HEK293T (cell line): ENCODE measurements around the gene PLXDC1.

Experiments used
- BHLHE40 ChIP-seq: fragments of 450-650 bp; IDR thresholded peaks from 2 replicates; pipeline ENCODE4 v1.6.1; 2016; ENCODE audit warnings: mild to moderate bottlenecking, moderate library complexity, borderline replicate concordance
- FOXM1 ChIP-seq: fragments of 450-650 bp; IDR thresholded peaks from 2 replicates; pipeline ENCODE4 v1.6.1; 2017; ENCODE audit warnings: mild to moderate bottlenecking, borderline replicate concordance
- LEF1 ChIP-seq: fragments of 450-650 bp; IDR thresholded peaks from 2 replicates; pipeline ENCODE4 v1.6.1; 2017; ENCODE audit warnings: mild to moderate bottlenecking, borderline replicate concordance
- SP1 ChIP-seq: fragments of 450-650 bp; IDR thresholded peaks from 2 replicates; pipeline ENCODE4 v1.6.1; 2017
- SUZ12 ChIP-seq: fragments of 450-650 bp; IDR thresholded peaks from 2 replicates; pipeline ENCODE4 v1.6.1; 2016; ENCODE audit warnings: mild to moderate bottlenecking
- TARDBP ChIP-seq: fragments of 450-650 bp; IDR thresholded peaks from 2 replicates; pipeline ENCODE4 v1.6.1; 2016
- TF ChIP-seq, protein P1 (sequence below): fragments of 450-650 bp; IDR thresholded peaks from 2 replicates; pipeline ENCODE4 v1.6.1; 2016

DNA sequence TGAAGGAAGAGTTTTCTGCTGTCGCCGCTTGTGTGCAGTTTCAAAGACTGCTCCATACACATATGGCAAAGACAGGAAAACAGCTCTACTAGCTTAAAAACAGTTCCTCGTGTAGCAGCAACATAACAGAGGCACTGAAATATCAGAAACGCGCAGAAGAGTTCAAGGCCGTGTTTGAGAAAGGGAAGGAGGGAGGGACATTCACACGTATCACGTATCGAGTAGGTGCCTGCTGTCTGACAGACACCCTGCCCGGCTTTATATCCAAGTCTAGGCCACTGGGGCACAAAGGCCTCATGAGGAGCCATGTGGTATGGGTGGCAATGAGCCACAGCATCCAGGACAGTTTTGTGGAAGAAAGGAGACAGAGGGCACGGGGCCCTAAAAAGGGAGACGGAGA lies 50.3 kb downstream of the PLXDC1 start:
- TF ChIP-seq LEF1, result no peak
- no peak for TF ChIP-seq SP1
- TF ChIP-seq TARDBP, result no peak
- TF ChIP-seq FOXM1, result no peak
- no peak for TF ChIP-seq SUZ12
- TF ChIP-seq, protein P1, sequence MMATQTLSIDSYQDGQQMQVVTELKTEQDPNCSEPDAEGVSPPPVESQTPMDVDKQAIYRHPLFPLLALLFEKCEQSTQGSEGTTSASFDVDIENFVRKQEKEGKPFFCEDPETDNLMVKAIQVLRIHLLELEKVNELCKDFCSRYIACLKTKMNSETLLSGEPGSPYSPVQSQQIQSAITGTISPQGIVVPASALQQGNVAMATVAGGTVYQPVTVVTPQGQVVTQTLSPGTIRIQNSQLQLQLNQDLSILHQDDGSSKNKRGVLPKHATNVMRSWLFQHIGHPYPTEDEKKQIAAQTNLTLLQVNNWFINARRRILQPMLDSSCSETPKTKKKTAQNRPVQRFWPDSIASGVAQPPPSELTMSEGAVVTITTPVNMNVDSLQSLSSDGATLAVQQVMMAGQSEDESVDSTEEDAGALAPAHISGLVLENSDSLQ, result no peak
- TF ChIP-seq BHLHE40, result no peak
